ENCODE results near the gene CDADC1.

DNA sequence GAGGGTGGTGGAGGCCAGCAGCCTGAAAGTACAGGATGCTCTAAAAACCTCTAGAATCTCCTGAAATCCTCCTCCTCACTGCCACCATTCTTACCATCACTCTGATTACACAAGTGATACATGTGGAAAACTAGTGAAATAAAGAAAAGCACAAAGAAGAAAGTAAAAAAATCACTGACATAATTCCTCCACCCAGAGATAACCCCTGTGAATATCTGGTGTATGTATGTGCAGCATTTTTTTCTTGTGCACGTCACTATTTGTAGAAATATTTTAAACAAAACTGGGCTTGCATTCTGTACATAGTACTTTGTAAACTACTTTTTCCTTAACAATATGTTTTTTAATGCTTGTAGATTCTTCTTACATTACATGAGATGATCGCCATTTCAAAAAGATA lies 73.2 kb downstream of the CDADC1 start:
- TF ChIP-seq, protein P1, sequence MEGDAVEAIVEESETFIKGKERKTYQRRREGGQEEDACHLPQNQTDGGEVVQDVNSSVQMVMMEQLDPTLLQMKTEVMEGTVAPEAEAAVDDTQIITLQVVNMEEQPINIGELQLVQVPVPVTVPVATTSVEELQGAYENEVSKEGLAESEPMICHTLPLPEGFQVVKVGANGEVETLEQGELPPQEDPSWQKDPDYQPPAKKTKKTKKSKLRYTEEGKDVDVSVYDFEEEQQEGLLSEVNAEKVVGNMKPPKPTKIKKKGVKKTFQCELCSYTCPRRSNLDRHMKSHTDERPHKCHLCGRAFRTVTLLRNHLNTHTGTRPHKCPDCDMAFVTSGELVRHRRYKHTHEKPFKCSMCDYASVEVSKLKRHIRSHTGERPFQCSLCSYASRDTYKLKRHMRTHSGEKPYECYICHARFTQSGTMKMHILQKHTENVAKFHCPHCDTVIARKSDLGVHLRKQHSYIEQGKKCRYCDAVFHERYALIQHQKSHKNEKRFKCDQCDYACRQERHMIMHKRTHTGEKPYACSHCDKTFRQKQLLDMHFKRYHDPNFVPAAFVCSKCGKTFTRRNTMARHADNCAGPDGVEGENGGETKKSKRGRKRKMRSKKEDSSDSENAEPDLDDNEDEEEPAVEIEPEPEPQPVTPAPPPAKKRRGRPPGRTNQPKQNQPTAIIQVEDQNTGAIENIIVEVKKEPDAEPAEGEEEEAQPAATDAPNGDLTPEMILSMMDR (IDR thresholded peaks at IDR 0.05), result no peak
- TF ChIP-seq POLR2A (IDR thresholded peaks at IDR 0.05), result no peak

Data from right lobe of liver (tissue), 4 donors.